K562 (cell line): ENCODE results near the gene ZNF655. TPM values are rescaled to one million over a fixed set of nuclear protein-coding genes. Genes with fewer than 3 reads are reported as not detected.

ENCODE experiments used
- ATF1 ChIP-seq, 2 experiments: fragments of 450-650 bp in 1 of 2; IDR thresholded peaks; 2 replicates each; pipeline ENCODE4 v1.6.1; 2016; ENCODE audit warnings: missing compliant biosample characterization in 1 of 2, missing genetic modification characterization in 1 of 2
- BDP1 ChIP-seq: IDR thresholded peaks from 3 replicates; pipeline ENCODE4 v1.6.1; 2011; ENCODE audit not compliant: insufficient read length, insufficient read depth
- DACH1 ChIP-seq: fragments of 450-650 bp; IDR thresholded peaks from 2 replicates; pipeline ENCODE4 v1.6.1; 2018; ENCODE audit not compliant: partially characterized antibody
- DPF2 ChIP-seq: fragments of 450-650 bp; IDR thresholded peaks from 2 replicates; pipeline ENCODE4 v1.6.1; 2016
- EP400 ChIP-seq: fragments of 450-650 bp; IDR thresholded peaks from 2 replicates; pipeline ENCODE4 v1.6.1; 2017; ENCODE audit warnings: antibody characterized with exemption, mild to moderate bottlenecking, moderate library complexity
- EWSR1 ChIP-seq: fragments of 450-650 bp; IDR thresholded peaks from 2 replicates; pipeline ENCODE4 v1.6.1; 2018; ENCODE audit warnings: borderline replicate concordance, mild to moderate bottlenecking, low read depth, moderate library complexity; ENCODE audit not compliant: partially characterized antibody
- GABPA ChIP-seq: fragments of 200-800 bp; sonication (Bioruptor generic); conservative IDR thresholded peaks from 2 replicates; pipeline ENCODE4 v1.6.1; 2016; ENCODE audit warnings: low read depth, missing genetic modification characterization, missing compliant biosample characterization
- GABPB1 ChIP-seq: sonication (generic); formaldehyde crosslinking; IDR thresholded peaks from 2 replicates; pipeline ENCODE4 v1.8.0; 2022; ENCODE audit warnings: mild to moderate bottlenecking, missing genetic modification reagents
- JUN ChIP-seq, 2 experiments: sonication (generic) in 1 of 2; formaldehyde crosslinking in 1 of 2; IDR thresholded peaks; 2 replicates each; pipeline versions ENCODE4 v1.6.1 to v1.8.0; 2012 to 2022; ENCODE audit warnings: borderline replicate concordance in 2 of 2, mild to moderate bottlenecking in 2 of 2, improper control_type of control experiment in 1 of 2, low read depth in 1 of 2, low read length in 1 of 2, missing genetic modification reagents in 1 of 2
- JUND ChIP-seq, 2 experiments: IDR thresholded peaks; 2 replicates in 1 of 2; 3 replicates in 1 of 2; pipeline ENCODE4 v1.6.1; 2011; ENCODE audit warnings: borderline replicate concordance in 2 of 2, low read depth in 2 of 2, low read length in 2 of 2, improper control_type of control experiment in 1 of 2, missing biosample characterization in 1 of 2, missing genetic modification characterization in 1 of 2, missing genetic modification reagents in 1 of 2
- NCOA1 ChIP-seq: fragments of 450-650 bp; IDR thresholded peaks from 2 replicates; pipeline ENCODE4 v1.6.1; 2016; ENCODE audit warnings: low read depth
- NFYB ChIP-seq: IDR thresholded peaks from 2 replicates; pipeline ENCODE4 v1.6.1; 2011; ENCODE audit warnings: mild to moderate bottlenecking, moderate library complexity; ENCODE audit not compliant: insufficient read length; ENCODE audit errors: extremely low read depth
- OTX1 ChIP-seq: fragments of 450-650 bp; formaldehyde crosslinking; IDR thresholded peaks from 2 replicates; pipeline ENCODE4 v1.4.0; 2022; ENCODE audit warnings: mild to moderate bottlenecking
- PHB2 ChIP-seq: fragments of 450-650 bp; IDR thresholded peaks from 2 replicates; pipeline ENCODE4 v1.6.1; 2017; ENCODE audit warnings: low read depth
- PHF20 ChIP-seq: fragments of 450-650 bp; IDR thresholded peaks from 2 replicates; pipeline ENCODE4 v1.6.1; 2018; ENCODE audit not compliant: partially characterized antibody
- POLR2A ChIP-seq: fragments of 450-650 bp; conservative IDR thresholded peaks from 2 replicates; pipeline ENCODE4 v1.6.1; 2016
- POLR2B ChIP-seq: fragments of 450-650 bp; IDR thresholded peaks from 2 replicates; pipeline ENCODE4 v1.6.1; 2018; ENCODE audit warnings: low read depth; ENCODE audit not compliant: partially characterized antibody
- RFX7 ChIP-seq: fragments of 250-450 bp; sonication (Bioruptor Pico); IDR thresholded peaks from 2 replicates; pipeline ENCODE4 v1.5.1; 2021; ENCODE audit warnings: mild to moderate bottlenecking
- SP1 ChIP-seq: sonication (generic); formaldehyde crosslinking; IDR thresholded peaks from 2 replicates; pipeline ENCODE4 v1.8.1; 2022; ENCODE audit warnings: mild to moderate bottlenecking, missing genetic modification reagents
- SPI1 ChIP-seq: IDR thresholded peaks from 2 replicates; pipeline ENCODE4 v1.6.1; 2011; ENCODE audit warnings: low read depth, low read length, control low read depth, borderline replicate concordance
- STAT5A ChIP-seq: IDR thresholded peaks from 2 replicates; pipeline ENCODE4 v1.6.1; 2012; ENCODE audit warnings: low read length, inconsistent platforms, borderline replicate concordance
- SUPT5H ChIP-seq: fragments of 450-650 bp; IDR thresholded peaks from 2 replicates; pipeline ENCODE4 v1.6.1; 2016
- ZNF12 ChIP-seq: sonication (generic); formaldehyde crosslinking; IDR thresholded peaks from 2 replicates; pipeline ENCODE4 v1.4.0; 2020; ENCODE audit warnings: mild to moderate bottlenecking, missing genetic modification reagents
- ZNF165 ChIP-seq: fragments of 250-450 bp; sonication (Bioruptor Pico); IDR thresholded peaks from 2 replicates; pipeline ENCODE4 v1.4.0; 2020; ENCODE audit warnings: borderline replicate concordance
- ZNF766 ChIP-seq: fragments of 200-800 bp; sonication (Bioruptor generic); conservative IDR thresholded peaks from 2 replicates; pipeline ENCODE4 v1.6.1; 2016; ENCODE audit warnings: missing genetic modification characterization, missing compliant biosample characterization
- ZZZ3 ChIP-seq: fragments of 450-650 bp; IDR thresholded peaks from 2 replicates; pipeline ENCODE4 v1.6.1; 2016; ENCODE audit warnings: antibody characterized with exemption, mild to moderate bottlenecking, moderate library complexity
- polyA plus RNA-seq, 8 experiments: library from polyadenylated mRNA; depleted of rRNA in 4 of 8; stranded (reverse) in 5 of 8; unstranded in 3 of 8; fragments of >200 nt; fragmentation: Nextera tagmentation in 2 of 8; fragmentation: Illumina TruSeq in 1 of 8; extraction: Ambion mirVana in 2 of 8; extraction: Trizol in 1 of 8; gene quantifications; 2 replicates each; pipeline versions ENCODE4 v1.2.1 to v1.2.3, GENCODE V29; 2011 to 2014; ENCODE audit warnings: inconsistent platforms in 1 of 8, missing spikeins in 1 of 8
- total RNA-seq, 7 experiments: library from RNA; depleted of rRNA in 6 of 7; stranded (reverse); fragments of >200 nt in 6 of 7; fragmentation: Illumina TruSeq in 2 of 7; extraction: Trizol in 2 of 7; gene quantifications; 2 replicates each; pipeline versions ENCODE4 v1.2.1 to v1.2.3, GENCODE V29; 2011 to 2021; ENCODE audit warnings: low replicate concordance in 1 of 7
- TF ChIP-seq, protein P1 (sequence below): sonication (generic); formaldehyde crosslinking; IDR thresholded peaks from 2 replicates; pipeline ENCODE4 v1.8.0; 2022; ENCODE audit warnings: mild to moderate bottlenecking, missing genetic modification reagents
- TF ChIP-seq, protein P2 (sequence below), 2 experiments: fragments of 200-800 bp in 1 of 2; sonication (Bioruptor generic) in 1 of 2; sonication (generic) in 1 of 2; formaldehyde crosslinking in 1 of 2; IDR thresholded peaks in 1 of 2; conservative IDR thresholded peaks in 1 of 2; 2 replicates each; pipeline versions ENCODE4 v1.5.0 to v1.6.1; 2016 to 2020; ENCODE audit warnings: missing compliant biosample characterization in 1 of 2, missing genetic modification characterization in 1 of 2, missing genetic modification reagents in 1 of 2

Gene ZNF655
- total and polyA plus RNA-seq, 9 of the 15 experiments (the other 6 are each of a cell fraction or from before 2014, with no cell fraction given) = 25.7 to 130 (median 95.2) TPM

DNA sequence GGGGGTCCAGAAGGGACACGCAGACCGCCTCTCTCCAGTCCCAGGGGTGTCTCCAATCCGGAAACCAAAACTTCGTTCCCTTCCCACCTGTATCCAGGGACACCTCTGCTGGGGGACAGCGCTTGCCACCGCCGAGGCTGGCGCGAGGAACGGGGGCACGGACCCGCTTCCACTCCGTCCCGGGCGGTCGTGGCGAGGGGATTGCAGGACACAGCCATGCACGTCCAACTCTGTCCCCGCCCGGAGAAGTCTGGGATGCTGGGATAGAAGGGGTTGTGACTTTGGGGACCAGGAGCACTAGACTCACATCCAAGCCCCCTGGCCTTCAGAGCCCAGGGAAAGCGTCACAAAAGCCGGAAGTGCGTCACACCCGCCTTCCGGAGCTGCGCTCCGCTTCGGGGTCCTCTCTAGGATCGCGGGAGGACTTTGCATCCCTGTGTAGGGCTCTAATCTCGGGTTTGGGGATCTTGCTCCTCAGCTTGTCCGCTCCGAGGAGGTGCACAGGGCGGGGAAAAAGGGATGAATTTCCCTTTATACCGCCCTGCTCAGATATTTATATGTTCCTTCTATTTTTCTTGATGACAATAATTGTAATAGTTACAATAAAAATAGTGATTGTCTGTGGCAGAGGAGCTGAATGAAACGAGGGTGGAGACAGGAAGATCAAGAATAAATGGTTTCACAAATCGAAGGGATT, 6.5 kb upstream of the ZNF655 start, which contains the start of gene FAM200A (continued):
- TF ChIP-seq SP1 (CRISPR knock-in tag) (peak; percentile 57; the same call in 1 of the 2 replicates), GABPB1 (CRISPR knock-in tag) (peak; percentile 98), ZNF766 (CRISPR knock-in tag) (peak; percentile 73), PHB2 (0 out of 2 replicates have a peak, but pooled peaks have one; percentile 7), ZNF165 (CRISPR knock-in tag) (no peak), RFX7 (CRISPR knock-in tag) (no peak), JUND (IDR thresholded peaks at IDR 0.05; ENCODE audit: borderline replicate concordance, low read depth, low read length) (peak; percentile 64; the same call in 1 of the 2 replicates), JUND (tag; IDR thresholded peaks at IDR 0.05; ENCODE audit: borderline replicate concordance, low read depth, low read length) (no peak; the same call in 2 of the 3 replicates), SUPT5H (peak; percentile 94), EWSR1 (no peak), DPF2 (0 out of 2 replicates have a peak, but pooled peaks have one; percentile 23), GABPA (tag) (peak; percentile 99), ZZZ3 (peak; percentile 90), POLR2B (peak; percentile 93), OTX1 (CRISPR knock-in tag) (0 out of 2 replicates have a peak, but pooled peaks have one; percentile 68), ZNF12 (CRISPR knock-in tag) (0 out of 2 replicates have a peak, but pooled peaks have one; percentile 56), SPI1 (peak; percentile 78; the same call in 1 of the 2 replicates), PHF20 (peak; percentile 92), NFYB (no peak), BDP1 (no peak), POLR2A (peak; percentile 95), EP400 (peak; percentile 83), NCOA1 (peak; percentile 95), STAT5A (peak; percentile 48), JUN (IDR thresholded peaks at IDR 0.05; ENCODE audit: borderline replicate concordance, low read depth, low read length) (0 out of 2 replicates have a peak, but pooled peaks have one; percentile 57), JUN (CRISPR knock-in tag; IDR thresholded peaks at IDR 0.05; ENCODE audit: borderline replicate concordance) (no peak), ATF1 (CRISPR knock-in tag; IDR thresholded peaks at IDR 0.05) (peak; percentile 83), ATF1 (tag; IDR thresholded peaks at IDR 0.05) (peak; percentile 99), DACH1 (no peak)
- TF ChIP-seq, protein P1, sequence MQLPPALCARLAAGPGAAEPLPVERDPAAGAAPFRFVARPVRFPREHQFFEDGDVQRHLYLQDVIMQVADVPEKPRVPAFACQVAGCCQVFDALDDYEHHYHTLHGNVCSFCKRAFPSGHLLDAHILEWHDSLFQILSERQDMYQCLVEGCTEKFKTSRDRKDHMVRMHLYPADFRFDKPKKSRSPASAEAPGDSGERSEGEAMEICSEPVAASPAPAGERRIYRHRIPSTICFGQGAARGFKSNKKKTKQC (CRISPR knock-in tag) = peak; percentile 86
- TF ChIP-seq, protein P2, sequence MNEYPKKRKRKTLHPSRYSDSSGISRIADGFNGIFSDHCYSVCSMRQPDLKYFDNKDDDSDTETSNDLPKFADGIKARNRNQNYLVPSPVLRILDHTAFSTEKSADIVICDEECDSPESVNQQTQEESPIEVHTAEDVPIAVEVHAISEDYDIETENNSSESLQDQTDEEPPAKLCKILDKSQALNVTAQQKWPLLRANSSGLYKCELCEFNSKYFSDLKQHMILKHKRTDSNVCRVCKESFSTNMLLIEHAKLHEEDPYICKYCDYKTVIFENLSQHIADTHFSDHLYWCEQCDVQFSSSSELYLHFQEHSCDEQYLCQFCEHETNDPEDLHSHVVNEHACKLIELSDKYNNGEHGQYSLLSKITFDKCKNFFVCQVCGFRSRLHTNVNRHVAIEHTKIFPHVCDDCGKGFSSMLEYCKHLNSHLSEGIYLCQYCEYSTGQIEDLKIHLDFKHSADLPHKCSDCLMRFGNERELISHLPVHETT (CRISPR knock-in tag; conservative IDR thresholded peaks at IDR 0.05 in 1 of 2, IDR thresholded peaks at IDR 0.05 in 1 of 2) = peak in 1 of 2 experiments; percentile 65; a peak in 1 of 4 replicates
